Mucosa of gallbladder (tissue), 1 donor: ENCODE data around the gene HES2. TPM values are rescaled to one million over a fixed set of nuclear protein-coding genes. Genes with fewer than 3 reads are reported as not detected.
"Not testable (repeated sequence)": the region's sequence is repeated elsewhere in the genome, so short reads cannot be mapped to it uniquely, and the experiment has no call there.

Experiments
- DNase-seq: peaks from one replicate; pipeline ENCODE4 v3.0.0-alpha.2; 2020; ENCODE audit warnings: low spot score
- total RNA-seq: library from RNA; stranded (reverse); gene quantifications from one replicate; pipeline ENCODE4 v1.2.1, GENCODE V29; 2021
- donor health status: DM: no; HTN: no; CAD: no.

HES2 gene
- 0.09 TPM for total RNA-seq

GRCh38 chr1:6419804-6420453, at the start of gene HES2:
Gene HES2 (minus strand): TSS chr1:6419919. CDS start chr1:6419820, 99 bp downstream.
- DNase-seq, result no peak

- no peak for DNase-seq
Measured at GRCh38 chr1:6468729-6469461, 49.2 kb upstream of the HES2 start.

GRCh38 chr1:6467744-6468688, 48.3 kb upstream of the HES2 start:
- DNase-seq, result no peak

- no peak for DNase-seq
Measured at GRCh38 chr1:6467224-6467623, 47.5 kb upstream of the HES2 start.

GRCh38 chr1:6466751-6467150, 47.0 kb upstream of the HES2 start:
- DNase-seq, result no peak

DNA sequence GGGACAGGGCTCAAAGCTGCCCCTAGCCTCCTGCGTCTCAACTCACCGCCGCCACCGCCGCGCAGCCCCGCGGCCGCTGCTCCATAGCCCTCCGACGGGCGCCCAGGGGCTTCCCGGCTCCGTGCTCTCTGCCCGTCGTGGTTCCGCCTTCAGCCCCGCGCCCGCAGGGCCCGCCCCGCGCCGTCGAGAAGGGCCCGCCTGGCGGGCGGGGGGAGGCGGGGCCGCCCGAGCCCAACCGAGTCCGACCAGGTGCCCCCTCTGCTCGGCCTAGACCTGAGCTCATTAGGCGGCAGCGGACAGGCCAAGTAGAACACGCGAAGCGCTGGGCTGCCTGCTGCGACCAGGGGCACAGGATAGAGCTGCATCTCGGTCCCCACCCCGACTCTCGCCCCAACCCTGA, 46.3 kb upstream of the HES2 start, which contains the start of gene TNFRSF25:
TNFRSF25 (minus strand) TSS at position 151 of the 400 bp plus-strand sequence; CDS start at position 85, 66 bp downstream.
- no peak for DNase-seq

DNA sequence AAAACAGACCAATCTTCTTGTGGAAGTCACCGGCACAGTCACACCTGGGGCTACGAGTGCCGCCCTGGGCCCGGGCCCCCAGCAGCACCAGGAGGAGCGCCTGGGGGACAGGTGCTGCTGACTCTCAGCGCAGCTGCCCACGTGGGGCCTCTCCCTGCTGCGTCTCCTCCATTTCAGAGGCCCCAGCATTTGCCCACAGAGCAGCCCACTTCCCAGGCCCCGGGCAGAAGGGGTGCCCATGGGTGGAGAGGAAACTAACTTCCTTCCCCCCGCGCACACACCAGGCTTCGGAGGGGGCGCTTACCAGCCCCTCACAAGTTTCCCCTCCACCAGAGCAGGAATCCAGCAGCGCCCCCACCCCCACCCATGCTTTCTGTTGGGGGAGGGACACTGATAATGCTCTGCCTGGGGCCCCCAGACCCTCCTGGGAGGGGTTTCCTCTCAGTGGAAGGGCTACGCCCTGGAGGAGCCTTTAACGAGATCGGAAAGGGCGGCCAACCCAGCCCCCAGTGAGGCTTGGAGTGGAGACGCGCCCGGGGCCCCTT, 45.8 kb upstream of the HES2 start:
- DNase-seq, result no peak

DNA sequence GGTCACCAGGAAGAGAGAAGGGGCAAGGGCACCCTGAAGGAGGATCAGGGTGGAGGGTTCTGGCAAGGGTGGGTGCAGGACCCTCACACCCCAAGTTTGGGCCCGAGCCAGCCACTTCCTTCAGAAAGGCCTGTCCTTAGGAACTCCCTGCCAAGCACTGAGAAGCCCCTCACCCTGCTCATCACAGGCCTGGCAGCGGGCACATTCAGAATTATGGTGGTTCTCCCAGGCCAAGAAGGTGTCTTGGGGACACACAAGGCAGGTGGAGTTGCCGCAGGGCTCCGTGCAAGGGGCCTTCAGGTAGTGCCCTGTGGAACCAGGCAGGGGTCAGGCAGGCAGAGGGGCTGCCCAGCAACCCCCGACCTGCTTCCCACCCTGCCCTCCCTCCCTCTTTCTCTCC, 45.2 kb upstream of the HES2 start:
- DNase-seq, result no peak

DNA sequence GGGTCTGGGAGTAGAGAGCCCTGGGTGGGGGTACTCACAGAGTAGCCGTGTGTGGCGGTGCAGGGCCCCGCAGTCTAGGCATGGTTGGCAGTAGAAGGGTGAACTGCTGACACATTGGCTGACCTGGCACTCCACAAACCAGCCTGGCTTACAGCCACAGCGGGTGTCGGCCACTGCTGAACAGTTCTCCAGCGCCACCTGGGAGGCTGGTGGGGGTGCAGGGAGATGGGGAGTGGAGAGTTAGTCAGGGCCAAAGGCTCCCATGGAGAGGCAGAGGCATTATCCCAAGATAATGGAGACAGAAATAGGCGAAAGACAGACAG, 44.8 kb upstream of the HES2 start:
- DNase-seq, result peak; percentile 62

- no peak for DNase-seq
Measured at GRCh38 chr1:6463120-6463412, 43.3 kb upstream of the HES2 start.

DNA sequence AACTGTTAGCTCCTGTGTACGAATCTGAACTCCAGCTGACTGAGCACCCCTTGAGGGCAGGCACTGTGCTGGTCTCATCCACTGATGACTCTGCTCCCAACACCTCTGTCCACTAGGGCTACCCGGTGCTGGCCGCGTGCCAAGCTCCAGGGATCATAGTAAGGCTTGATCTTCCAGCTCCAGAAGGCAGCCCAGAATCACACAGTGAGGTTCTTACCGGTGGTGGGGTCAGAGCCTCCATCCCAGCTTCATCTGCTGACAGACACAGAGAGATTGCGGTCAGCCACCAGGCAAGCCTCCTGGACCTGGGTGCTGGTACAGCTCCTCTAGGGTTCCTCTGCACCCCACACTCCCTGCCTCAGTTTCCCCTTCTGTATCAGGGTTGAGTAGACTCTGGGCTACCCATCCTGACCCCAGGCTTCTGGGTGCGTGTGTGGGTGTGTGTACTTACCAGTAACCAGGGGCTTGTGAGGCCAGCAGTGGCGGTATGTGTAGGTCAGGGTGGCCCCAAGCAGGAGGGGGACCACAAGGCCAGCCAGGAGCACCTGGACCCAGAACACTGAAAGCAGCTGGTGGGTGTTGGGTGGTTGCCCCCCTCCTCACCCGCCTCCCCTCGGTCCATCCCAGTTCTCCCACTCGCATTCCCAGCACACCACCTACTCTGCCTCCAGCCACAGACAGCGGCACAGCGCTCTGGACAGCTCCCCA, 42.8 kb upstream of the HES2 start:
- no peak for DNase-seq

DNA sequence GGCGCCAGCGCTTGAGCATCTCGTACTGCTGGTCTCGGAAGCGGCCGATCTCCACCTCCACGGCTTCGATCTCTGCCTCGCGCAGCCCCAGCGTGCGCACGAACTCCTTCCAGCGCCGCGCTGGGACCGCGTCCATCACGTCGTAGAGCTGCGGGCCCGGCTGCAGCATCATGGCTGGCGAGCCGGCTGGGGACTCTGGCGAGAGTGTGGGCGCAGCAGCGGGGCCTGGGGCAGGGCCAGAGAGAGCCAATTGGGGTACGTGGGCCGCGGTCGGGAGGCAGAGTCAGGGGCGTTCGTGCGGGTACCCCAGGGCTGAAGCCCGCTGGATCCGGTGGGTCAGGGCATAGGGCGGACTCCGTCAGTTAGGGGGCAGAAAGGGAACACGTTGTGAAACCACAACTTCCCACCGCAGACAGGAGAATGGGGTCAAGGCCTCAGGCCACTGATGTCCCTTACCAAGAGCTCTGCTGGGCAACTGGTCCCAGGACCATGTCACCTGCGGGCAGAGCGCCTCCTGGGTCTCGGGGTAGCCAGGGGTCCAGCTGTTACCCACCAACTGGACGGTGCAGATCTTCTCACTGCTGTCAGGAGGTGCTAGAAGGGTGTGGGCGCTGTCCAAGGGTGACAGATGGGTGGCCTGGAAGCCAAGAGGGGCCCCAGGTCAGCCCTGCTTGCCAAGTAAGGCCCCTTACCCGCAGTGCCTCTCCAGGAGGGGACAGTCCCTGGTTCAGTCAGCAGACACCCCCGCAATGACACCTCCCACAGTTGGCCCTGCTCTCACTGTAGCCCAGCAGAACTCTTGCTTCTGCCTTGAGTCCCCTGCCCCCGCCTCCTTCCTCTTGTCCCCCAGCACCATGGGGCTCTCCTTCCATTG, 42.1 kb upstream of the HES2 start:
- no peak for DNase-seq

GRCh38 chr1:6461051-6461530, 41.4 kb upstream of the HES2 start:
- DNase-seq, result no peak

- no peak for DNase-seq
Measured at GRCh38 chr1:6460301-6461050, 40.8 kb upstream of the HES2 start.

DNA sequence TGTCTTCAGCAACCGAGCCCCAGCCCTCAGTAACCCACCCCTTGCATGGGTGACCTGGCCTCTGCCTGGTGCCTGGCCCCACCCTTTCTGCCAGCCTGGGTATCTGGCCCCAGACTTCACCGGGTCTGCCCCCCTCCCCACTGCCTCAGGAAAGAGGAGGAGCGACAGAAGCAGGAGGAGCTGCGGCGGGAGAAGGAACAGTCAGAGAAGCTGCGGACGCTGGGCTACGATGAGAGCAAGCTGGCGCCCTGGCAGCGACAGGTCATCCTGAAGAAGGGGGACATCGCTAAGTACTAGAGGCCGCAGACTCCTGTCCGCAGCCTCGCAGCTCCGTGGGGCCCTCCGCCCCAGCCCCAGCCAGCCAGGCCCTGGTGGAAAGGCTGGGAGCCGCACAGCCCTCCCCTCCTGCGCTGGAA, 40.1 kb upstream of the HES2 start:
- no peak for DNase-seq

GRCh38 chr1:6456800-6457466, 37.2 kb upstream of the HES2 start:
- no peak for DNase-seq

GRCh38 chr1:6455752-6456520, 36.2 kb upstream of the HES2 start:
- DNase-seq, result not testable (repeated sequence)
